ENCODE data around the gene BRMS1.

Gene BRMS1

DNA sequence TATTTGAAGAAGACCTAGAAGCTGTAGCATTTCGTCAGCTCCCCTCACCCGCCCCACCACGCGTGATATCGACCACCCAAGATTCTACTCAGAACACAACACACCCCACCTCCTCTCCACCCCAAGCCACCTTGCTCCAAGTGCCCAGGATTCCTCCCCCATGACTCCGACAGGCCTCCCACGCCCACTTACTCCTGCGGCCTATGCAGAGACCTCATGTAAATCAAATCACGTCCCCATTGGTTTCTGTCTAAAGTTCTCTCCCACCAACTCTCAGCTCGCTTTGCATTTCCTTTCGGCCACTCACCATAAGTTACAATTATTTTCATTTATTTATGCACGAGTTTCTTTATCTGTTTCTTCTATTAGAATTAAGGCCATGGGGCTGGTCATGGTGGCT is 42.2 kb downstream of the BRMS1 start:
- no peak for DNase-seq (ENCODE audit: low read depth)

- DNase-seq (ENCODE audit: low read depth): no peak
Measured at GRCh38 chr11:66299186-66299585, 45.7 kb downstream of the BRMS1 start.

DNA sequence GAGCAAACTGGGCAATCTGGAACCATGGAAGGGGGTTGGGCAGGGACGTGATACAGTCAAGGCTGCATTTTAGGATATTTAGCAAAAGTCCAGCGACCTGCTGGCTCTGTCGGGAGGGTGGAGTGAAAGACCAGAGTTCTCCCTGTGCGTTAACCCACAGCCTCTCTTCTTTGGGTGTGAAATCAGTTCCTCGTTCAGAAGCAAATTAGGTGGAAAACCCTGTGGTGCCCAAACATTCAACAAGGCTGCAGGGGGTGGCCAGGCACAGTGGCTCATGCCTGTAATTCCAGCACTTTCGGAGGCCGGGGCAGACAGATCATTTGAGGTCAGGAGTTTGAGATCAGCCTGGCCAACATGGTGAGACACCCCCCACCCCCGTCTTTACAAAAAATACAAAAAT is 47.3 kb downstream of the BRMS1 start:
- DNase-seq (ENCODE audit: low read depth): no peak

DNA sequence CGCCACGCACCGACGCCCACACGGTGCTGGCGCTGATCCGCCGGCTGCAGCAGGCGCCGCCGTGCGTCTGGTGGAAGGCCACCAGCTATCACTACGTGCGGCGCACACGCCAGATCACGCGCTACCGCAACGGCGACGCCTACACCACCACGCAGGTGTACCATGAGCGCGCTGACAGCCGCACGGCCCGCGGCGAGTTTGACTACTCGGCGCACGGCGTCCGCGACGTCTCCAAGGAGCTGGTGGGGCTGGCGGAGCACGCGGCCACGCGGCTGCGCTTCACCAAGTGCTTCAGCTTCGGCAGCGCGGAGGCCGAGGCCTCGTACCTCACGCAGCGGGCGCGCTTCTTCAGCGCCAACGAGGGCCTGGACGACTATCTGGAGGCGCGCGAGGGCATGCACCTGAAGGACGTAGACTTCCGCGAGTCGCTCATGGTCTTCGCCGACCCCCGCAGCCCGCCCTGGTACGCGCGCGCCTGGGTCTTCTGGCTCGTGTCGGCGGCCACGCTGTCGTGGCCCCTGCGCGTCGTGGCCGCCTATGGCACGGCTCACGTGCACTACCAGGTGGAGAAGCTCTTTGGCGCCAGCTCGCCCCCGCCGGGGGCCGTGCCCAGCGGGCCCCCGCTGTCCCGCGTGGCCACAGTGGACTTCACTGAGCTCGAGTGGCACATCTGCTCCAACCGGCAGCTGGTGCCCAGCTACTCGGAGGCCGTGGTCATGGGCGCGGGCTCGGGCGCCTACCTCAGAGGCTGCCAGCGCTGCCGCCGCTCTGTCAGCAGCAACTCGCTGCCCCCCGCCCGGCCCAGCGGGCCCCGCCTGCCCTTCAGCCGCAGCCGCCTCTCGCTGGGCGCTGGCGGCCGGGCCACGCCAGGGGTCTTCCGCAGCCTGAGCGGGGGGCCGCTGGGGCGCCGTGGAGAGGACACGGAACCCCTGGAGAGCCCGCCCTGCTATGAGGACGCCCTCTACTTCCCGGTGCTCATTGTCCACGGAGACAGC is 50.0 kb downstream of the BRMS1 start:
- no peak for DNase-seq (ENCODE audit: low read depth)

DNA sequence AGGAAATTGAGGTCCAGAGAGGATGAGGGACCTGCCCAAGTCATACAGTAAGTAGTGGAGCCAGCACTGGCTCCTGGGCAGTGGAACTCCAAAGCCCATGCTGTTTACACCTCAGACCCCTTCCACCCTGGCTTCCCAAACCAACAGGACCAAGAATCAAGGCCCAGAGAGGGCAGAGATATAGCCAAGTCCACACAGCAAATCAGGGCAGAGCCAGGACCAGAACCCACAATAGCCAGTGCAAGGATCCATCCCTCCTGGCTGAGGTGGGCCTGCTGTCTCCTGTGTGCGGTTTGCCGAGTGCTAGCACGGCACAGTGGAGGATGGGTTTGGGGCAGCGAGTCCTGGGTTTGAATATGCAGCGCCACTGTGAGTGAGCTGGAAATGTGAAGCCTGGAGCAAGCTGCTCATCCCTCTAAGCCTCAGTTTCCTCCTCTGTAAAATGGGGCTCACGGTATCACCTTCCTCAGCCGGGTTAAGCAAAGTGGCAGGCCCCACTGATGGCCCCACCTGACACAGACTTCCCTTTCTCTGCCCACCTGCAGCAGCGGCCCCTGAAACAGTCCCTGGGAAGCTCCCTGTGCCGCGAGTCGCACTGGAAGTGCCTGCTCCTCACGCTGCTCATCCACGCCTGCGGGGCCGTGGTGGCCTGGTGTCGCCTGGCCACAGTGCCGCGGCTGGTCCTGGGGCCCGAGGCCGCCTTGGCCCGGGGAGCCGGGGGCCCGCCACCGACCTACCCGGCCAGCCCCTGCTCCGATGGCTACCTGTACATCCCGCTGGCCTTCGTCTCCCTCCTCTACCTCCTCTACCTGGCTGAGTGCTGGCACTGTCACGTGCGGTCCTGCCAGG is 50.9 kb downstream of the BRMS1 start:
- no peak for DNase-seq (ENCODE audit: low read depth)

DNA sequence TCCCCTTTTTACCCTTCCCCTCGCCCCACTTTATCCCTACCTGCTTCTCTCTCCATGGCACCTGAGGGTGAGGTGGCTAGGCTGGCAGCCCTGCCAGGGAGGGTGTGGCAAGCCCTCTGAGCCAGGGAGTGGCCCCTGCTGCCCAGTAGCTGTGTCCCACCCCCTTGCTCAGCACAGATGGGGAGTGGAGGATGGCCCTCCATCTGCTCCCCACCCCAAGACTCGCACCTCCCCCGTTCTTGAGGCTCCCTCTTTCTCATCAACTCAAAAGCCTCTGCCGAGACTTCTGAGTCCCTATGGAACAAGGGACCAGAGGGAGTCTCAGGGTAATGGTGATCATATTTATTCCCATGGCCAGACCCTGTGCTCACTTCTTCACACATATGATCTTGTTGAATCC is 51.6 kb downstream of the BRMS1 start:
- no peak for DNase-seq (ENCODE audit: low read depth)

DNA sequence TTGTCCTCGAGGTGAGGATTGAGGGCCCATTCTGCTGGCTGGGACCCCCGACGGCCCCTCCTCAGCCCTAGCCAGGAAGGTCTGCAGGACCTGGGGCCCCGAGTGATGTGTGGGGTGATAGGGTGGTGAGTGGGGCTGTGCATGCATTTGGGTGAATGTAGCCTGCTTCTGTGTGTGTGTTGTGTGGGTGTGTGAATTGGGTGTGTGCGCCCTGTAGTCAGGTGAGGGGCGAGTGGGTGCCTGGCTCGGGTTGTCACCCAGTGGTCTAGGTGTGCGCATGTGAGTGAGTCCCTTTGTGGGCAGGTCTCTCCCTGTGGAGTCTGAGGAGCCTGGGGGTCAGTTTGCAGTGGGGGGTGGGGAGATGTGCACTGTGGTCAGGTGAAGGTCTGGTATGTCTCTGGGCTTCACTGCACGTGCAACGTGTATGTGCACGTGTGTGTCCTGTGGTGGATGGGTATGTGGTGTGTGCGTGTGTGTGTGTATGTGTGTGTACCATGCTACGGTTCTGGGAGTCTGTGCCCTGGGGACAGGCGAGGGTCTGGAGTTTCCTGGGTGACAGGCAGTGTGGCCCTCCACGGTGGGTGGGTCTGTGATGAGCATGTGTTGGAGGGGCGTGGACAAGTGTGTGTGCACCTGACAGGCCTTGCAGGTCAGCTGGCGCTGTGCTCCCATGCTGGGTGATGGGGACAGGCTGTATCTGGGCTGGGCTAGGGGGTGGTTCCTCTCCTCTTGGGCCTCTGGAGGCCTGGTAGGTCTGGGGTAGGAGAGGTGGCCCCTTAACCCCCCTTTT is 52.2 kb downstream of the BRMS1 start:
- DNase-seq (ENCODE audit: low read depth): no peak

DNA sequence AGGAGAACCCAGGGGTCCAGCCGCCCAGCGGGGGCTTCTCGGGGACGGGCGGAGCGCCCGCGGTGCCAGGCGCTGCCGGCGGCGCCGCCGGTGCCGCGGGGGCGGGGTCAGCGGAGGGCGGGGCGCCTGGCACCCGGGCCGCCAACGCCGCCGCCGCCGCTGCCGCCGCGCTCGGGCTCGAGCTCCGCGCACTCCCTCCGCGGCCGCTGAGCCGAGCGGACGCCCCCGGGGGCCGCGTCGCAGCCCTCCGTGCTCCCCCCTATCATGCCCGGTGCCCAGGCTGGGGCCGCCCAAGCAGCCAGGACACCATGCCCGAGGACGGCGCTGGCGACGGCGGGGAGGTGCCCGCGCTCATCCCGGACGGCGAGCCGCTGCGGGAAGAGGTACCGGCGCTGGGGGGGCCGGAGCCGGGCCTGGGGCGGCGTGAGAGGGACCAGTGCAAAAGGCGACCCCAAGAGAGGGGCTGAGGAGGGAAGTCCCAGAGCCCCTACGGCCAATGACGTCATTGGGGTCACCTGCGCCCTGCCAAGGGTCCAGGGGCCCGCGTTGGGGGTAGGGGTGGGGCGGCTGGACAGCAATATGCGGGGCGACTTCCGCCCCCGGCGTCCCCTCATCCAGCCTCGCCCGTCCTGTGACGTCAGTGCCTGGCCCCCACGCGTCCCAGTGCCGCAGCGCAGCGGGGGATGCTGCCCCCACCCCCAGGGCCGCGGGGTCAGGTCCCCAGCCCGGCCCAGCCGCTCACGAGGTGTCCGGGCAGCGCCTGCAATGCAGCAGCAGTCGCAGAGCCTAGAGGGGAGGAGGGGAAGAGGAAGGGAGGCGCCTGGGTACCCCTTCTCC is 53.0 kb downstream of the BRMS1 start, which contains the start of gene TMEM151A:
TSS of gene TMEM151A (plus strand) at position 189 of the 837 bp plus-strand sequence. CDS start at position 309, 120 bp downstream.
- no peak for DNase-seq (ENCODE audit: low read depth)

- DNase-seq (ENCODE audit: low read depth): no peak
Measured at GRCh38 chr11:66291303-66291705, 53.6 kb downstream of the BRMS1 start.

GRCh38 chr11:66290330-66290621 is 54.6 kb downstream of the BRMS1 start:
- DNase-seq (ENCODE audit: low read depth): no peak

- DNase-seq (ENCODE audit: low read depth): peak; percentile 64
Measured at GRCh38 chr11:66289548-66290329, 55.2 kb downstream of the BRMS1 start.

DNA sequence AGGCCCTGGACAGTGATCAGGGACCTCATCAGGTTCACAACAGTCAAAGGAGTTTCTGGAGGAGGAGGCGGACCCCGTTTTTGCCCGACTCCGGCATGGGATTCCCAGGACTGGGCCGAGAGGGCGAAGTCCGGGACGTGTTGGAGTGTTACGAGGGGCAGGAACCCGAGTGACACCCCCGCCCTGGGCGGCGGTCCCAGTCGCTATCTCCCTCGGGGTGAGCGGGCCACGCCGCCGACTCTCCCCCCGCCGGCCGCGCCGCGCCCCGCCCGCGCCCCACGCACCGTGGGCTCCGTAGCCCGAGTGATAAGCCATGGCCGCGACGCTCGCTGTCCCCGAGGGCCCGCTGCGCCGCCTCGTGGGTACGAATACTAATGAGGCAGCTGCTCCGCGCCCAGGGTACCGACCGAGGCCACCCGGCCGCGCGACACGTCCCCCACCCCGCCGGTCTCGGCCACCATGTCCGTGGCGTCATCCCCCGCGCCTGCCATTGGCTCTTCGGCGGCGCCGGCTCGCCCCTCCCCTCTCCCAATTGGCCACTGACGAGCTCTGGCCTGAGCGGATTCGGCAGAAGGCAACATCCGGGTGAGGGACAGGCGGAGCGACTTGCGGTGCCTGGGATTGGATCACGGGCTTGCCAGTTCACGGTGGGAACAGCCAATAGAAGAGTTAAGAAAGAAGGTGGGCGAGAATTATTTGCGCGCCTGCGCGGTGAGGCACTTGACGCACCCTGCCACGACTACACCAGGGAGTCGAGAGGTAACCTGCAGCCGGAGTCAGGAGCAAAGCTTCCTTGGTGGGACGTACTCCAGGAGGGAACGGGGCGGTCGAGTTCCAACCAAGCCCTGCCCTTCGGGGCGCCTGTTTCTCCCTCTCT is 56.0 kb downstream of the BRMS1 start, which contains the start of gene YIF1A:
TSS of gene YIF1A (minus strand) at position 473 of the 877 bp plus-strand sequence. CDS start at position 315, 158 bp downstream.
- peak; percentile 98 for DNase-seq (ENCODE audit: low read depth)

- DNase-seq (ENCODE audit: low read depth): no peak
Measured at GRCh38 chr11:66287889-66288670, 56.8 kb downstream of the BRMS1 start.

Measured in T follicular helper cell (primary cell).